Dermis blood vessel endothelial cell (primary cell): ENCODE measurements around the gene TRERF1. TPM values are rescaled to one million over a fixed set of nuclear protein-coding genes. Genes with fewer than 3 reads are reported as not detected.
"Not testable (repeated sequence)": the region's sequence is repeated elsewhere in the genome, so short reads cannot be mapped to it uniquely, and the experiment has no call there.

ENCODE experiments used
- DNase-seq: peaks from one replicate; pipeline ENCODE4 v3.0.0; 2010
- total RNA-seq: library from RNA; depleted of rRNA; stranded (reverse); fragments of >200 nt; gene quantifications from 2 replicates; pipeline ENCODE4 v1.2.3, GENCODE V29; 2014

Gene TRERF1
- total RNA-seq, 1 donor from 2014 or later, result 0.17 TPM

DNA sequence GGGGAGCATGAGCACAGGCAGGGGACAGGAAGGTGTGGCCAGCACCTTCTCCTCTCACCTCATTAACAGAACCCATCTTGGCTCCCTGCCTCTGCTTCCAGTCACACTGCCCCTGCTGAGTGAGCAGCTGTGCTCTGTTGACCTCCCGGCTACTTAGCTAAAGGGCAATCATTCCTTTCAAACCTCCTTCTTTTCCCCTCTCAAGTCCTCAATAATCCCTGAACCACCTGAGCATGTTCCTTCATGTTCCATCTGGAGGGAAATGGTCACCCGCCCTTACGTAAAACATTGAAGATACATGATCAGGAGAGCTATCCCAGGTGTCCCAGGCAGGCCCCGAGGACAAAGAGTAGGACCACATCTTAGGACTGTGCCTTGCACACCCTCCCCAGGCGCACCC is 212.4 kb downstream of the TRERF1 start:
- DNase-seq, result no peak

DNA sequence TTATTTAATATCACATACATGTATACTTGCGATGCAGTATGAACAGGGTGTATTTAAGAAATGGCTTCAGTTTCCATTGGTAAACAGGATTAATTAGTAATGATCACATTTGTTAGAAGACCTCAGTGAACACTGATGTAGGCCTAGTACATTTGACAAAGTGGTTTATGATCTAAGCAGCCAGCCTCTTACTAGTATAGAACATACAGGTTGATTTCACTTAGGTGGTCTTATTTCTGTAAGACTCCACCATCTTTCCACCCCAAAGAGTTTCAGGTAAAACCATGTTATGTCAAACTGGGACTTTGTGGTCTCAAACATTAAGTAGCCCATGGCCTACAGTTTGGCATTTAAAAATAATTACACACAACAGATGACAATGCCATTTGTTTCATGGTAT is 213.9 kb downstream of the TRERF1 start:
- no peak for DNase-seq

DNA sequence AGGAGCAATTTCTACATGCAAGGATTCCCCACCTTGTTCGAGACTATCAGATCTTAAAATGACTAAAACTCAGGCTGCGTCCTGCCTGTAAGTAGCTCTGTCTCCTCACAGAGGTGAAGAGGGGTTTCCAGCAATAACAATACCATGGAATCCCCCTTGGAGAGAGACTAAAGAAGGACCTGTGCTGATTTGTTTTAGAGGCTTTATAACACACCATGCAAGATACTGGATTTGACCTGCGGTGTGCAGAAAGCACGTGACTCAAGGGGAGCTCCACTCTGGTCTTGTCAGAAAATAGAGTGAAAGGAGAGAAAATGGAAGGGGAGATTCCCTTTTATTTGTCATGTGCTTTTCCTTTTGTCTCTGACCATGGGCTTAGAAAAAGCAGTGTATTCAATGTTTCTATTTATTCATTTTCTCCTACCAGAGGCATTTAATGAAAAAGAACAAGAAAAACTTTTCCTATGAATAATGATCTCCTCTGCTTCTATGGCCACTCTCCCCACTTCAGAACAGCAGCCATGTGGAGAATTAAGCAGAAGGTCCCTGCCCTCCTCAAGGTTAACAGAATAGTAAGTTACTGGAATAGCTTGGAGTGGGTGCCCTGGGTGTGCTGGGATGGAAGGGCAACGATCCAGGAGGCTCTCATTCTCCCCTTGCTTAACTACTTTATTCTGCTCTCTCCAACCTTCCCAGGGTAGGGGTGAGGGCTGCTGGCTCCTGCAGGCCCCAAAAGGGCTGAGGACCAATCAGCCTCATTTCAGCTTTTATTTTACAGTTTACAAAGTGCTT is 214.8 kb downstream of the TRERF1 start:
- no peak for DNase-seq

DNA sequence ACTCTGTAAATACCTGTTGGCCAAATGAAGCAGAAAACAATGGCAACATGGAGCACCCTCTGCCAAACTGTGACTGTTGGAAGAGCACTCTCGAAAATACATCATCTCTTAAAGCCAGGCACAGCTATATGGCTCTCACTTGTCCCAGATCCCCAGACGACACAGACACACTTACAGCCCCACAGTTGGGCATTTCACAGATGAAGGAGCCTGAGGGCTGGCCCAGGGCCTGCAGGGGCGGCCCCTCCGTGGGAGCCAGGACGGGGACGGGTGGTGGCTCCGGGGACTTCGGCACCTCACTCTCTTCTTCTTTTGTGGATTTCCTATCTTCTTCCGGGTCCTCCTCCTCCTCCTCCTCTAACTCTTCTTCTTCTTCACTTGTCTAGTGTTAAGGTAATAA is 215.7 kb downstream of the TRERF1 start:
- no peak for DNase-seq

DNA sequence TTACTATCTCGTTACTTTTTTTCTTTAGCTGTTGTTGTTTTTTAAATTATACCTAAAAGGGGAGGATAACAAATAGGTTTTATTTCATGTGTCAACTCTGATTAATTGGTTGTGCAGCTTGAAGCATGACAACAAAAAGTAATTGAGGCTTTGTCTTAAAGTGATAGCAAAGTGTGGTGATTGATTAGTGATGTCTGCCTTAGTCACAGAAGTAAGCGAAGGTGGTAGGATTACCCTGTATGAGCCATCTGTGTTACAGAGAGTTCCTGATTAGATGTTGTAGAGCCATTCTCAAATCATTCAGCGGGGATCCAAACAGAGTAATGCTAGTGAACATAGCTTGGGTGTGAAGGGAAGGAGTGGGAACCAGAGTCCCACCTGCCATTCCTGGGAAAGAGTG is 219.7 kb downstream of the TRERF1 start:
- DNase-seq, result no peak

DNA sequence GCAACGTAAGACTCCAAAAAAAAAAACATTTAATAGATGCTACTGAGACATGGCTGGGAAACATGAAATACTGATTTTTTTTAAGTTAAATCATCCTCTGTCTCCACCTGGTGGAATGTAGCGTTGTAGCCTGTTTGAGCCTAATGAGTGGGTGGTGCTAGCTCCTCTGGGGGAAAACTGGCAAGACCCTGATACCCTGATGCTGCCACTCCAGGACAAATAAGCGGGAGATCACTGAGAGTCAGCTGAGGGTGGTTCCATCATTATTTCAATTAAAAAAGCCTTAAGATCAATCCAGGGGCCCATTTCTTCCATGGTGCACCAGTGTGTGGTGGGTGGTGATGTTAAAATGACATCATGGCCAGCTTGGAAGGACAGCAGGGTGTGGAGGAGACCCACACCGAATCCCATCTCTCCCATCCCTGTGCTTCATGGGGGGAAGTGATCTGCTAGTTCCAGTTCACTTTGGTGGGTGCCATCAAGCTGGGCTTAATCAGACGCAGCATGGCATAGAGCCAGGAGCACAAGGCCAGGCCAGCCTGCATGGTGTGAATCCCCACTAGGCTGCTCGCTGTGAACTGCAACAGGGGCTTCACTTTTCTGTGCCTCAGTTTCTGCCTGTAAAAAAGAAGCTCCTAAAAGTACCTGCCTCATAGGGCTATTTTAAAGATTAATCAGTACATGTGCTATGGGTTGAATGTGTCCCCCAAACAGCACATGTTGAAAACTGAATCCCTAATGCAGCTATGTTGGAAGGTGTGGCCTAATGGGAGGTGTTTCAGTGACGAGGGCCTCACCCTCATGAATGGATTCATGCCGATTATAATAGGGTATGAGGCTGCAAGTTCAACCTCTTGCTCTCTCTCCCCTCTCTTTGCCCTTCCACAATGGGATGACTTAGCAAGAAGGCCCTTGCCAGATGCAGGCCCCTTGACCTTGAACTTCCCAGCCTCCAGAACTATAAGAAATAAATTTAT is 221.1 kb downstream of the TRERF1 start:
- DNase-seq, result peak; percentile 48

DNA sequence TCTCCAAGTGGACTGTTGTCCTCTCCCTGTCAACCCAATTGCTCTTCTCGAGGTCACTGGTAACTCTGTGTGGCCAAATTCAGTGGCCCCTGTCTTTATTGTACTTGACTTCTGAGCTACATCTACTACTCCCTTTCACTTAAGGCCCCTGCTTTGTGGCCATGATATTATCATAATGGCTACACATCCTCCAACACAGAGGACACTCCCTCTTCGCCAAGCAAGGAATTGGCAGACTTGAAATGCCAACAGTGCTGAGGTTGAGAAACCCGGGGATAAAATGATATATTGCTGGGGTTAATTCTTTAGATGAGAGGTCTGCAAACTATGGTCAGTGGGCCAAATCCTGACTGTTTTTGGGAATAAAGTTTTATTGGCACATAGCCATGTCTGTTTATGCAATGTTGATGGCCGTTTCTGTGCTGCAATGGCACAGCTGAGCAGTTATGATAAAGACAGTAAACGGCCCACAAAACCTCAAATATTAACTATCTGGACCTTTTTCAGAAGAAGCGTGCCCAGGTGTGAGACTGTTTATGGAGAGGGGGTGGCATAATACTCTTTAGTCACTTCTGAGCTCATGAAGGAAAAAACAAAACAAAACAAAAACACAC is 222.1 kb downstream of the TRERF1 start:
- DNase-seq, result no peak

DNA sequence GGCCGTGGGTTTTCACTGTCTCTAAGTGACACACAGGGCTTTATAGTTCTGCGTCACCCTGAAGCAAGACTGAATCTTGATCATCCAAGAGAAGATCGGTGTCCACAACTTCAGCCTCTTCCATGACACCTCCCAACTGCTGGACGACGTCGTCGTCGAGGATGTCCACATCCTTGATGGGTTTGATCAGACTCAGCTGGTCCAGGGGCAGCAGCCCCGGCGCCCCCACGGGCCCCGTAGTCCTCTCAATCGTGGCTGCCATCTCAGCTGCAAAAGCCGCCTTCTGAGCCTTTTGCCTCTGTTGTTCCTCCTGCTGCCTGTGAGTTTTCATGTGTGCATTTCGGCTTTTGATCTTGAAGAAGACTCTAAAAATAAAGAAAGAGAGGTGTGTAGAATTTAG is 223.4 kb downstream of the TRERF1 start:
- DNase-seq, result no peak

DNA sequence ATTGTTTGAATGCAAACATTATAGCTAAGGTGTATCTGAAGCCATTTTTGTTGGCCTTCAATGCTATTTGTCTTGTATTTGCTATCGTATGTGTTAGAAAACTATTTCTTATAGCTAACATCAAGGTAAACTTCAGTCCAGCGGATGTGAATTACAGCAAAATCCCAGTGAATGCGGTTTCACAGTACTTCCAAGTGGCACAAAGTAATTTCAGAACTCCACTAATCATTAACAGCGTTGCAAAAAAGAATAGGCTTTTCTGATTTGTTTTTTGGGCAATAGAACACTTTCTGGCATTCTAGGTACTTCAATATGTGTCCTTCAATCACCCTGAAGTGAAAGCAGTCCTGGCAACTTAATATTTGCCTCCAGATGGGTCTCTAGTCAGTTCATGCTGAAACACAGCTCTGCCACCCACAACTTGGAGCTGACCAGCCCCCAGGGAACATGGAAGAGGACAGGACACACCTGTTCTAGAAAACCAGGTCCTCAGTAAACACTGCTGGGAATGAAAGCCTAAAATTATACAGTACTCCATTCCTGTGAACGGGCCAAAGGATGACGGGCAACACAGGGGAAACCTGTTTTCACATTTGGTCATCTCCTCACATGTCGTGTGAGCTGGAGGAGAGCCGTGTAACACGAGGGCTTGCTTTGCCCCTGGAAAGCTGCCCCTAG is 224.4 kb downstream of the TRERF1 start:
- DNase-seq, result no peak

DNA sequence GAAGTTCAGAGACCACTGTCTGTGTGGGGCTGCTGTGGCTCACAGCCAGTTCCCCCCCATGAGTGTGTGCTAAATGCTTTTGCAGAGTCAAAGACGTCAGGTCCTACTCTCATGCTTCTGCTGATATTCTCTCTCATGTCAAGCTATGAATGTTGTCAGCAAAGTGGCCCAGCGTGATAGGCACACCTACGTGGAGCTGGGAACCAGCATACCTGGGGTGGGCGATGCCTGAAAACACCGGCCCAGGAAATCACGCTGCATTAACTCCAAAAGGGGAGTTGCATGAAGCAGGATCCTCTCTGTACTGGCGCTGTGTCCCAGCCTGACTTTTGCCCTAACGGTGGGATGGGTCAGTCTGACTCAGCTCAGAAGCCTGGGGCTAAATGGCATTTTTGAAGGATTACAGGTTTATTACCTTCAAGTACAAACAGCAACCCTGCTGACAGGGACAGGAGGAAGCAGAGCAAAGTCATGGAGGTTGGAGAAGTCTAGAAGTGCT is 225.0 kb downstream of the TRERF1 start:
- no peak for DNase-seq

DNA sequence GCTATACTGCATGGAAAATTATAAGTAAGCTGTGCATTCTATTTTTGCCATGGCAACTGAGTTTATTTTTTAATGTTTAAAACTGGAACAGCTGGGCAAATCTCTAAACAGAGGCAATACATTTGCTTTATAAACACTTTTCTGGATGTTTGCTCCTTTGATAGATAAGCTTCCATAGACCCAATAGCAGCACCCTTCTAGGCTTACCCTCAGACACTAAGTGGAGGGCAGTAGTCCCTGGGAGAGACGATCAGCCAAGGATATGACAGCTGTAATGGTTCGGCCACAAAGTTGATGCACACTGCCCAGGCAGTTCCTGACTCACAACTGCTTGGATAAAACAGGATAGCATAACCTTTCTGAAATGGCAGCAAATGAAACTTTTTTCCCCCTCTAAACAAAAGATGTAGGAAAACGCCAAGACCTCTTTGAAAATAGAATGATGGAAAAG is 225.5 kb downstream of the TRERF1 start:
- peak; percentile 35 for DNase-seq

DNA sequence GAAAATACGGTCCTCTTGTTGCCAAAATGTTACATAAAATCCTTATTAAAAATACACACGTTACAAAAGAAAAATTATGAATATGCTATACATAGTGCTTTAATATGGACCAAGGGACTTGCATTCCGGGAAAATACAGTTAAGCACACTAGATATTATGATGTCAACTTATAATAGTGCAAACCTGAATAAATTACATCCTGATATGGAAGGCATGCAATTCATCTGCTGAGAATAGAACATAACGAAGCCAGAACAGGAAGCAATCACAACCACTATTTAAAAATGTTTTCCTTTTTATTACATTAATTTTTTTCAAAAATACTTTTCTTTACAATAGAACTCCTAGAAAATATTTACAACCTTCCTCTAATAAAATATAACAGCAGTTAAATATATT is 226.3 kb downstream of the TRERF1 start:
- no peak for DNase-seq

DNA sequence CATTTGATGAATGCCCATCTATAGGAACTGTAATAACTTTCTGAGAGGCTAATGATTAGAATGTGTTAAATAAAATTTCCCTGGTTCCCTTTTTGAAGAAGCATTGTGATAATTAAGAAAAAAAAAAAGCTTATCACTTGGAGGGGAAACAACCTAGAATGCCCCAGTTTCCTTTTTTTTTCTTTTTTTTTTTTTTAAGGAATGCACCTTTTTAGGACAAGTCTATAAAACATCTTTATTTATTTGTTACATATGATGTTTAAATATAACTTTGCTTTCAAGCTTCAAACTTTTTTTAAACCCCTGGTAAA is 226.7 kb downstream of the TRERF1 start:
- DNase-seq, result no peak

DNA sequence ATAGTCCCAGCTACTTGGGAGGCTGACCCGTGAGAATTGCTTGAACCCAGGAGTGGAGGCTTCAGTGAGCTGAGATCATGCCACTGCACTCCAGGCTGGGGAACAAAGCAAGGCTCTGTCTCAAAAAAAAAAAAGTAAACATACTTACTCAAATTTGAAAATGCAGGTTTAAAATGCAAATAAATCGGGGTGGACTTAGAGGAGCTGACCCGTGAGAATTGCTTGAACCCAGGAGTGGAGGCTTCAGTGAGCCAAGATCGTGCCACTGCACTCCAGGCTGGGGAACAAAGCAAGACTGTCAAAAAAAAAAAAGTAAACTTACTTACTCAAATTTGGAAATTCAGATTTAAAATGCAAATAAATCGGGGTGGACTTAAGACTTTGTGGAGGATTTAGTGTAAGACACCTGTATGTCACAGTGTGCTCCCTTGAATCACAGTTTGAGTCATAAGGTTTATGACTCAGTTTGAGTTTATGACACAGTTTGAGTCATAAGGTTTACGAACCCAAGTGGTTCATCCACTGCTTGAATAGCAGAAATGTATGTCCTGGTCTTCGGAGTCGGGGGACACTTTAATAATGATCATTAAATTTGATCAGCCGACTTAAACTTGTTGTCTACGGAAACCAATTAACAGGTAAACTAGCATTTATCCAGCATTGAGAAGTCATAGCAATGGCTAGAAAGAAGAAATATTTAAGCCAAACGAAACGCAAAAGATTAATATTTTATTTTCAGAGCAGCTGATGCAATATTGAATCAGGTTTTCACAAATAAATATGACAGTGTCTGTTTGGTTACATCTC is 227.3 kb downstream of the TRERF1 start:
- peak; percentile 48 for DNase-seq

DNA sequence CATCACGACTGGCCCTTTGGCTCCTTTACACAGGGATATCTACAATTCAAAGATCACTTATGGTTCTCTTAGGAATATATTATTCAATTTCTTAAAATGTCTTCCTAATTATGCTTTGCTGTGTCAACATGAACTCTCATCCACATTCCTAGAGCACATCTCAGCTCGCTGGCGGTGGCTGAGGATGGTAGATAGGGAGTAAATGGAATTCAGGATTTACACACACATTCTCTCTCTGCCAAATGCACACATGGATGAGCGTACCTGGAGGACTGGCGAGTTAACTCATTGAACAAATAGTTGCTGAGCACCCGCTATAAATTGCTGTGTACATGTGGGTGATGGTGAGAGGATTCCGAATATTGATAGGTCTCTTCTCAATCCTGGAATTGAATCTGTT is 229.3 kb downstream of the TRERF1 start:
- DNase-seq, result no peak

DNA sequence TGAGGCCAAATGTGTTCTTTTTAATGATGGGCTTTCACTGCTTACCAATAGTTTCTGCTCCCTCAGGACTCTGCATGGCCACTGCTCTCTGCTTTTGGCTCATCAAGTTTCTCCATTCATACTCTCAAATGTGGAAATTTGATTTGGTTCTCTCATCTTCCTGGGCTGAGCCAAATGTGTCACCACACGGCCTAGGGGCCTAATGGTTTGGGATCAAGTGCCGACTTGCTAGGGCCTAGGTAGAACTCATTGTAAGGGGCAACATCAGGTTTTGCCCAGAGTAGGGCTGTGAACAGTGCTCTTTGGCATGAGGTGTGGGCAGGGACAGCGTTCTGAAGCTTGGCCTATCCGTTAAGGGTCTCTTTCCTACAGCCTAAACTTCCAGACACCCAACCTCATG is 230.2 kb downstream of the TRERF1 start:
- no peak for DNase-seq

DNA sequence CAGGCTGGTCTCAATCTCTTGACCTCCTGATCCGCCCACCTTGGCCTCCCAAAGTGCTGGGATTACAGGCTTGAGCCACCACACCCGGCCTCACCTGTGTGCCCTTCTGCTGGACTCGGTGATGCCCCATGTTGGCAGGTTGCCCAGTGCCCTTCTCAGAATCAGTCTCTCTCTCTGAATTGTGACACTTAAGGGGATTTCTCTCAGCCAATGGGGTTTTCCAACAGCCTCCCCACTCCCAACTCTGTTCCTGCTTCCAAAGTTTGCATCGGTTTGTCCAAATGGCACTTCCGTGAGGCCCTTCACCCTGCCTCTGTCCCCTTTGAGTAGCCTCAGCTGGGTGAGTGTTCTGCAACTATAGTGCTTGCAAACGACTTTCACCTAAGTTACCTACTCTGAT is 230.9 kb downstream of the TRERF1 start:
- DNase-seq, result no peak

DNA sequence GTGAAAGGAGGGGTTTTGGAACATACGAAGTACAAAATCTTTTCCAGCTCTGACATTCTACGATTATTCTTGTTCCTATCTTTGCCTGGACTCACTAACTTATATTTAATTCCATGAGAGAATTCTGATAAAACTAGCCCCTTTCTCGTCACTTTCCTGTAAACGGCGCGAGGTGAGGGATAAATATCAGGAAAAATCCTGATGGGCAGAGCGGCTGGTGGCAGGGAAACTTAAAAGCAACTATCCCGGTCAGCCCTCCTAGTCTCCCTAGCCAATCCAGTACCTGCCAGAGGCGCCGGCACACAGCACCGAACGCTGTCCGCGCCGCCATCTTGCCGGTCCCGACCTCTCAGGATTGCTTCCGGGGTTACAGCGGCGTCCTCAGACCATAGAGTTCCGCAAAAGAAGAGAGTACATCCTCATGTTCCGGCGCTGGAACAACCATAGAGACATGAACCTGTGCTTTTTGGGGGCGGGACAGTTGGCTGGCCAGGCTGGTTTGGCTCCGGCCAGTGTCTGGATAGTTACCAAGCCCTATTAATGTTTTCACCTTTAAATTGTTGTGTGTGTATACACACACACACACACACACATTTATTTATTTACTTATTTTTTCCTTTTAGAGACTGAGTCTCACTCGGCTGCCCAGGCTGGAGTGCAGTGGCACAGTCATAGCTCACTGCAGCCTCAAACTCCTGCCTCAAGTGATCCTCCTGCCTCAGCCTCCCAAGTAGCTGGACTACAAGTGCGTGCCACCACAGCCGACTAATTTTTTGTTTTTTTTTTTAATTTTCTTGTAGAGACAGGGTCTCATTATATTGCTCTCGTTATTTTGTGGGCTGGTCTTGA is 234.0 kb downstream of the TRERF1 start, which contains the start of gene MRPS10:
TSS of gene MRPS10 (minus strand) at position 343 of the 849 bp plus-strand sequence. CDS start at position 331, 12 bp downstream.
- peak; percentile 97 for DNase-seq

DNA sequence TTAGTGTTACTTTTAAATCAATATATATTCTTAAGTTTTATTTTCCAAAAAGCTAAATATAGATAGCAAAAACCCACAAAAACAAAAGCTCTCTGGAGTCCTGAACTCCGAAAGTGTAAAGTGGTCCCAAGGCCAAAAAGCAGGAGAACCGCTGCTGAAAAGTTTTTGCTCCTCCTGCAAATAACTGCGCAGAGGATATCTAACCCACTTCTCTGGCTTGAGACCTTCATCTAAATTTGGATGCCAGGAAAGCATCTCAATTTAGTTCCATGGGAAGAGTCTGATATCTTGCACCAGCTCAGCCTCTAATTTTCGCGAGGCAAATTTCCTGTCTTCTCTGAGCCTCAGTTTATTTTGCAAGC is 234.6 kb downstream of the TRERF1 start:
- no peak for DNase-seq

DNA sequence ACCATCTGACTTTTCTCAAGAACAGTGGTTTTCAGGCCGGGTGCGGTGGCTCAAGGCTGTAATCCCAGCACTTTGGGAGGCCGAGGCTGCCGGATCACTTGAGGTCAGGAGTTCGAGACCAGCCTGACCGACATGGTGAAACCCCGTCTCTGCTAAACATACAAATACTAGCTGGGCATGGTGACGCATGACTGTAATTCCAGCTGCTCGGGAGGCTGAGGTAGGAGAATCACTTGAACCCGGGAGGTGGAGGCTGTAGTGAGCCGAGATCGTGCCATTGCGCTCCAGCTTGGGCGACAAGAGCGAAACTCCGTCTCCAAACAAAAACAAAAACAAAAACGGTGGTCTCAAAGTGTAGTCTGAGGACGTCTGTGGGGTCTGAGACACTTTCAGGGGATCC is 235.2 kb downstream of the TRERF1 start:
- not testable (repeated sequence) for DNase-seq

DNA sequence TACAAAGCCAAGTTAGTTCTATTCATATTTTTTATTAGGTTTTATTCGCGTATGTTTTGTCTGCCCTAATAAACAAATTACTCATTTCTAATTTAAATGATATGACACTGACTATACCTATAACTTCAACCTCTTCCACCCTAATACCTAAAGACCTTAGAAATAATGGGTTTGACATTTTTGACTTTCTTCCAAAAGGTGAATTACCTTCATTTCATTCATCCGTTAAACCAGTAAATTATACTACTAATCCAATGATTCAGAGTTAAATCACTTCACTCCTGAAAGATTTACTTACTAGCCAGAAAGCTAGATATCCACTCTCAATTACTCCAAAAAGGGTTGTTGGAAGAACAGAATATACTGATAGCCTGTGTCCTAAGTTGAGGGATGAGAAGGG is 239.3 kb downstream of the TRERF1 start:
- no peak for DNase-seq
